Hepatocyte (in vitro differentiated cells): ENCODE data around the gene MEGF11.

Source experiments
- CTCF ChIP-seq: fragments of 200-600 bp; sonication (generic); IDR thresholded peaks from 2 replicates; pipeline ENCODE4 v1.5.1; 2016; ENCODE audit warnings: antibody characterized with exemption, mild to moderate bottlenecking; ENCODE audit not compliant: poor library complexity
- EZH2phosphoT487 ChIP-seq: fragments of 200-600 bp; sonication (generic); IDR thresholded peaks from one replicate; pipeline ENCODE4 v1.6.1; 2018; ENCODE audit warnings: antibody characterized with exemption, mild to moderate bottlenecking, low read depth, moderate library complexity; ENCODE audit not compliant: unreplicated experiment, severe bottlenecking

GRCh38 chr15:66004618-66005262 lies 248.8 kb downstream of the MEGF11 start:
- TF ChIP-seq CTCF (no peak), EZH2phosphoT487 (no peak)
